Measurements from ENCODE around the gene MSRB2.

MSRB2 gene

GRCh38 chr10:23110722-23111516 is 15.5 kb downstream of the MSRB2 start:
- no peaks in the 10 kb centered on the region for H3K4me1 ChIP-seq (ENCODE audit: control insufficient read depth, insufficient read depth, low read depth, low read length)
- H2BK5ac ChIP-seq (ENCODE audit: low read depth, low read length, poor library complexity, severe bottlenecking) = no peak overlapping the region
- no peak overlapping the region for H2AFZ ChIP-seq (ENCODE audit: low read depth, low read length)
- no peaks in the 10 kb centered on the region for H3K27me3 ChIP-seq (ENCODE audit: control insufficient read depth in 1 of 2, insufficient read depth in 1 of 2, low read length in 2 of 2)
- H3K14ac ChIP-seq (ENCODE audit: low read length in 2 of 2) = no peak overlapping the region
- H2BK12ac ChIP-seq (ENCODE audit: low read length in 2 of 2) = no peak overlapping the region
- no peak overlapping the region for H3K9ac ChIP-seq (ENCODE audit: low read length)
- no peak overlapping the region for H3K18ac ChIP-seq (ENCODE audit: low read depth in 1 of 2, low read length in 2 of 2)
- no peak overlapping the region for H3K4me3 ChIP-seq (ENCODE audit: insufficient read depth in 1 of 2, low read depth in 1 of 2, low read length in 2 of 2)
- H2BK15ac ChIP-seq (ENCODE audit: low read depth, poor library complexity, severe bottlenecking) = no peak overlapping the region
- DNase-seq = no peak
- H3K9me3 ChIP-seq (ENCODE audit: control insufficient read depth, low read length) = no peaks in the 10 kb centered on the region
- no peak overlapping the region for H3K4ac ChIP-seq (ENCODE audit: low read depth in 1 of 2, low read length in 2 of 2)
- peaks cover 20 to 76% of the 10 kb centered on the region in 2 experiments for H3K36me3 ChIP-seq (ENCODE audit: control insufficient read depth in 1 of 2, insufficient read depth in 2 of 2, low read depth in 1 of 2, low read length in 2 of 2)
- no peak overlapping the region for H2BK120ac ChIP-seq (ENCODE audit: low read depth, low read length)
- 88% methylated on average over 10 of the region's 13 CpGs for WGBS
- no peak overlapping the region for H3K23ac ChIP-seq (ENCODE audit: low read length in 2 of 2)
- H4K91ac ChIP-seq (ENCODE audit: low read length) = no peak overlapping the region
- no peak overlapping the region for H3K27ac ChIP-seq (ENCODE audit: low read length, poor library complexity, severe bottlenecking)
- no peak overlapping the region for H4K8ac ChIP-seq (ENCODE audit: low read length)
- no peaks in the 10 kb centered on the region for H3K79me1 ChIP-seq (replicated peaks; ENCODE audit: low read length, poor library complexity, severe bottlenecking)
- no peak overlapping the region for H2AK5ac ChIP-seq (ENCODE audit: low read length, severe bottlenecking)
- no peak overlapping the region for H3K4me2 ChIP-seq (ENCODE audit: low read length, poor library complexity, severe bottlenecking)

DNA sequence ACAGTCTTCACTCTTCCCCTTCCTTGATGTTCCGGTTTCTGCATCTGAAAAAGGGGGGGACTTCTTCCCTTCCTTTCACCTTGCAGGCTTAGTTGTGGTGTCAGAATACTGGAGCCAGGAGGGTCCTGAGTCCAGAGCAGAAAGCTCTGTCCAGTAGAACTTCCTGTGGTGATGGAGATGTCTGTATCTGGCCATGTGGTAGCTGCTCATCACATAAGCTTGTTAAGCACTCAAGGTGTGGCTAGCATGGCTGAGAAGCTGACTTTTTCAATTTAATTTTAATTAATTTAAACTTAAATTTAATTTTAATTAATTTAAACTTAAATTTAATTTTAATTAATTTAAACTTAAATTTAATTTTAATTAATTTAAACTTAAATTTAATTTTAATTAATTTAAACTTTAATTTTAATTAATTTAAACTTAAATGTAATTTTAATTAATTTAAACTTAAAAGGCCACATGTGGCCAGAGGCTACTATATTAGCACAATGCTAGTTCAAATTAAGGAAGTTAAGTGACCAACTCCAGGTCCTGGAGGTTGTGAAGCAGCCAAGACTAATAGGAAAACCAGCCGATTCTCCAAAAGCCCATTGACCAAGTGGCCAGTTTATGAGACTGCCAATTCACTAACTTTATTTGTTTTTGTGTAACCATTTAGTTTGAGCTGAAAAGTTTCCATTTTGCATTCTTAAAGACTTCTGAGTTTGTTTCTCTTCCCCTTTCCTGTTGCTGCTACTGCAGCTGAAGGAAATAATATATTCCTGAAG is 16.3 kb downstream of the MSRB2 start:
- H3K79me1 ChIP-seq (replicated peaks; ENCODE audit: low read length, poor library complexity, severe bottlenecking) = no peaks in the 10 kb centered on the region
- H4K91ac ChIP-seq (ENCODE audit: low read length) = no peak overlapping the region
- H3K4me1 ChIP-seq (ENCODE audit: control insufficient read depth, insufficient read depth, low read depth, low read length) = no peaks in the 10 kb centered on the region
- no peak overlapping the region for H3K4ac ChIP-seq (ENCODE audit: low read depth in 1 of 2, low read length in 2 of 2)
- WGBS = 100% methylated on average over 2 of the region's 2 CpGs
- H2BK12ac ChIP-seq (ENCODE audit: low read length in 2 of 2) = no peak overlapping the region
- no peak overlapping the region for H2BK15ac ChIP-seq (ENCODE audit: low read depth, poor library complexity, severe bottlenecking)
- H3K27me3 ChIP-seq (ENCODE audit: control insufficient read depth in 1 of 2, insufficient read depth in 1 of 2, low read length in 2 of 2) = no peaks in the 10 kb centered on the region
- H3K4me2 ChIP-seq (ENCODE audit: low read length, poor library complexity, severe bottlenecking) = no peak overlapping the region
- H2BK5ac ChIP-seq (ENCODE audit: low read depth, low read length, poor library complexity, severe bottlenecking) = no peak overlapping the region
- H4K8ac ChIP-seq (ENCODE audit: low read length) = no peak overlapping the region
- H3K4me3 ChIP-seq (ENCODE audit: insufficient read depth in 1 of 2, low read depth in 1 of 2, low read length in 2 of 2) = no peak overlapping the region
- no peak overlapping the region for H2AFZ ChIP-seq (ENCODE audit: low read depth, low read length)
- no peak overlapping the region for H3K14ac ChIP-seq (ENCODE audit: low read length in 2 of 2)
- no peak overlapping the region for H3K27ac ChIP-seq (ENCODE audit: low read length, poor library complexity, severe bottlenecking)
- no peaks in the 10 kb centered on the region for H3K9me3 ChIP-seq (ENCODE audit: control insufficient read depth, low read length)
- no peak overlapping the region for H3K9ac ChIP-seq (ENCODE audit: low read length)
- no peak overlapping the region for H2BK120ac ChIP-seq (ENCODE audit: low read depth, low read length)
- no peak overlapping the region for H3K23ac ChIP-seq (ENCODE audit: low read length in 2 of 2)
- H3K36me3 ChIP-seq (ENCODE audit: control insufficient read depth in 1 of 2, insufficient read depth in 2 of 2, low read depth in 1 of 2, low read length in 2 of 2) = peaks cover 15 to 76% of the 10 kb centered on the region in 2 experiments
- no peak for DNase-seq
- H3K18ac ChIP-seq (ENCODE audit: low read depth in 1 of 2, low read length in 2 of 2) = no peak overlapping the region
- no peak overlapping the region for H2AK5ac ChIP-seq (ENCODE audit: low read length, severe bottlenecking)

DNA sequence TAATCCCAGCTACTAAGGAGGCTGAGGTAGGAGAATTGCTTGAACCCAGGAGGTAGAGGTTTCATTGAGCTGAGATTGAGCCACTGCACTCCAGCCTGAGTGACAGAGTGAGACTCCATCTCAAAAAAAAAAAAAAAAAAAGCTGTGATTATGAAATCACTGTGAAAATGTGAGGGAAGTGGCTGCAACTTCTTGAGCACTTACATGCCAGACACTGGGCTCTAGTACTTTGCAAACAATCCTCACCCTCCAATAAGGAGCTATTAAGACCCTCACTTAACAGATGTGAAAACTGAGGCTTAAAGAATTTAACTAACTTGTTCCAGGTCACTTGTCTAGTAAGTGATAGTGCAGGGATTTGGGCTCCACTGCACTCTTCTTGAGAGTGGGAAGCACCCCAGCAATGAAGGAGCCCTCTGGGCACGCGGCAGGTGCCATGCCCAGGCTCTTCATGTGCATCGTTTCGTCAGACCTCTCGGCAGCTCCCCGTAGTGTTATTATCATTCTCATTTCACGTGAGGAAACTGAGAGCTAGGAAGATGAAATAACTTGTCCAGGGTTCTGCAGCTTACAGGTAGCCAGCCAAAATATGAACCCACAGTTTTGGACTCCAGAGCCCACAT is 19.0 kb downstream of the MSRB2 start:
- Histone ChIP-seq H2AFZ (ENCODE audit: low read depth, low read length) (no peak overlapping the region), H3K27ac (ENCODE audit: low read length, poor library complexity, severe bottlenecking) (no peak overlapping the region), H2BK120ac (ENCODE audit: low read depth, low read length) (no peak overlapping the region), H3K18ac (ENCODE audit: low read depth in 1 of 2, low read length in 2 of 2) (no peak overlapping the region), H3K4me1 (ENCODE audit: control insufficient read depth, insufficient read depth, low read depth, low read length) (no peaks in the 10 kb centered on the region), H3K14ac (ENCODE audit: low read length in 2 of 2) (no peak overlapping the region), H2BK5ac (ENCODE audit: low read depth, low read length, poor library complexity, severe bottlenecking) (no peak overlapping the region), H3K79me1 (replicated peaks; ENCODE audit: low read length, poor library complexity, severe bottlenecking) (no peaks in the 10 kb centered on the region), H2AK5ac (ENCODE audit: low read length, severe bottlenecking) (no peak overlapping the region), H2BK12ac (ENCODE audit: low read length in 2 of 2) (no peak overlapping the region), H3K4me2 (ENCODE audit: low read length, poor library complexity, severe bottlenecking) (no peak overlapping the region), H3K9ac (ENCODE audit: low read length) (no peak overlapping the region), H3K36me3 (ENCODE audit: control insufficient read depth in 1 of 2, insufficient read depth in 2 of 2, low read depth in 1 of 2, low read length in 2 of 2) (peaks cover 14 to 81% of the 10 kb centered on the region in 2 experiments), H3K9me3 (ENCODE audit: control insufficient read depth, low read length) (no peaks in the 10 kb centered on the region), H2BK15ac (ENCODE audit: low read depth, poor library complexity, severe bottlenecking) (no peak overlapping the region), H3K4ac (ENCODE audit: low read depth in 1 of 2, low read length in 2 of 2) (no peak overlapping the region), H3K23ac (ENCODE audit: low read length in 2 of 2) (no peak overlapping the region), H4K8ac (ENCODE audit: low read length) (no peak overlapping the region), H4K91ac (ENCODE audit: low read length) (no peak overlapping the region), H3K27me3 (ENCODE audit: control insufficient read depth in 1 of 2, insufficient read depth in 1 of 2, low read length in 2 of 2) (no peaks in the 10 kb centered on the region), H3K4me3 (ENCODE audit: insufficient read depth in 1 of 2, low read depth in 1 of 2, low read length in 2 of 2) (no peak overlapping the region)
- no peak for DNase-seq
- 93% methylated on average over 7 of the region's 7 CpGs for WGBS
